ENCODE measurements around the gene SCIN.
"Not testable (repeated sequence)": the region's sequence is repeated elsewhere in the genome, so short reads cannot be mapped to it uniquely, and the experiment has no call there.

Gene SCIN

GRCh38 chr7:12642508-12642907, 72.0 kb downstream of the SCIN start:
- Mint-ChIP-seq H3K27me3 (ENCODE audit: low read depth) (peaks cover 3% of the 10 kb centered on the region), H3K9me3 (no peaks in the 10 kb centered on the region), H3K27ac (no peak overlapping the region), H3K4me1 (ENCODE audit: low read depth) (peaks cover 6% of the 10 kb centered on the region), H3K4me3 (no peak overlapping the region), H3K36me3 (ENCODE audit: low read depth) (no peaks in the 10 kb centered on the region)

GRCh38 chr7:12643001-12643643, 72.6 kb downstream of the SCIN start:
- Mint-ChIP-seq H3K4me3 (no peak overlapping the region), H3K27me3 (ENCODE audit: low read depth) (peaks cover 3% of the 10 kb centered on the region), H3K4me1 (ENCODE audit: low read depth) (peaks cover 3% of the 10 kb centered on the region), H3K27ac (no peak overlapping the region), H3K36me3 (ENCODE audit: low read depth) (no peaks in the 10 kb centered on the region), H3K9me3 (no peaks in the 10 kb centered on the region)

GRCh38 chr7:12643644-12644043, 73.1 kb downstream of the SCIN start:
- H3K4me1 Mint-ChIP-seq (ENCODE audit: low read depth): peaks cover 2% of the 10 kb centered on the region
- peaks cover 3% of the 10 kb centered on the region for H3K27me3 Mint-ChIP-seq (ENCODE audit: low read depth)
- no peaks in the 10 kb centered on the region for H3K9me3 Mint-ChIP-seq
- H3K27ac Mint-ChIP-seq: no peak overlapping the region
- H3K36me3 Mint-ChIP-seq (ENCODE audit: low read depth): no peaks in the 10 kb centered on the region
- no peak overlapping the region for H3K4me3 Mint-ChIP-seq

GRCh38 chr7:12645212-12645611, 74.7 kb downstream of the SCIN start:
- not testable (repeated sequence) for H3K36me3 Mint-ChIP-seq (ENCODE audit: low read depth); H3K4me3 Mint-ChIP-seq; H3K9me3 Mint-ChIP-seq; H3K27me3 Mint-ChIP-seq (ENCODE audit: low read depth); H3K27ac Mint-ChIP-seq; H3K4me1 Mint-ChIP-seq (ENCODE audit: low read depth)

- Mint-ChIP-seq H3K4me3 (no peak overlapping the region), H3K36me3 (ENCODE audit: low read depth) (no peaks in the 10 kb centered on the region), H3K27me3 (ENCODE audit: low read depth) (no peaks in the 10 kb centered on the region), H3K4me1 (ENCODE audit: low read depth) (no peaks in the 10 kb centered on the region), H3K9me3 (no peaks in the 10 kb centered on the region), H3K27ac (no peak overlapping the region)
Measured at GRCh38 chr7:12646139-12646538, 75.6 kb downstream of the SCIN start.

- H3K4me1 Mint-ChIP-seq (ENCODE audit: low read depth): no peaks in the 10 kb centered on the region
Measured at GRCh38 chr7:12647364-12648219, 77.1 kb downstream of the SCIN start.

GRCh38 chr7:12648704-12649261, 78.3 kb downstream of the SCIN start:
- no peaks in the 10 kb centered on the region for H3K36me3 Mint-ChIP-seq (ENCODE audit: low read depth)
- H3K27ac Mint-ChIP-seq: no peak overlapping the region
- no peaks in the 10 kb centered on the region for H3K27me3 Mint-ChIP-seq (ENCODE audit: low read depth)
- no peak overlapping the region for H3K4me3 Mint-ChIP-seq
- H3K4me1 Mint-ChIP-seq (ENCODE audit: low read depth): no peaks in the 10 kb centered on the region
- H3K9me3 Mint-ChIP-seq: no peaks in the 10 kb centered on the region

More at GRCh38 chr7:12647364-12648219, 77.1 kb downstream of the SCIN start:
- Mint-ChIP-seq H3K9me3 (no peaks in the 10 kb centered on the region), H3K27me3 (ENCODE audit: low read depth) (no peaks in the 10 kb centered on the region), H3K4me3 (no peak overlapping the region), H3K36me3 (ENCODE audit: low read depth) (no peaks in the 10 kb centered on the region), H3K27ac (no peak overlapping the region)

GRCh38 chr7:12649348-12649747, 78.8 kb downstream of the SCIN start:
- H3K4me3 Mint-ChIP-seq: no peak overlapping the region
- no peaks in the 10 kb centered on the region for H3K27me3 Mint-ChIP-seq (ENCODE audit: low read depth)
- no peaks in the 10 kb centered on the region for H3K4me1 Mint-ChIP-seq (ENCODE audit: low read depth)
- H3K9me3 Mint-ChIP-seq: no peaks in the 10 kb centered on the region
- H3K36me3 Mint-ChIP-seq (ENCODE audit: low read depth): no peaks in the 10 kb centered on the region
- no peak overlapping the region for H3K27ac Mint-ChIP-seq

- Mint-ChIP-seq H3K36me3 (ENCODE audit: low read depth) (no peaks in the 10 kb centered on the region), H3K9me3 (no peaks in the 10 kb centered on the region), H3K27ac (no peak overlapping the region), H3K27me3 (ENCODE audit: low read depth) (no peaks in the 10 kb centered on the region), H3K4me3 (no peak overlapping the region), H3K4me1 (ENCODE audit: low read depth) (no peaks in the 10 kb centered on the region)
Measured at GRCh38 chr7:12650080-12650479, 79.6 kb downstream of the SCIN start.

GRCh38 chr7:12653110-12653509, 82.6 kb downstream of the SCIN start:
- no peaks in the 10 kb centered on the region for H3K27me3 Mint-ChIP-seq (ENCODE audit: low read depth)
- no peaks in the 10 kb centered on the region for H3K36me3 Mint-ChIP-seq (ENCODE audit: low read depth)
- H3K4me3 Mint-ChIP-seq: no peak overlapping the region

GRCh38 chr7:12653518-12653917, 83.0 kb downstream of the SCIN start:
- Mint-ChIP-seq H3K27ac (no peak overlapping the region), H3K36me3 (ENCODE audit: low read depth) (no peaks in the 10 kb centered on the region)

More at GRCh38 chr7:12653110-12653509, 82.6 kb downstream of the SCIN start:
- H3K27ac Mint-ChIP-seq: no peak overlapping the region
- no peaks in the 10 kb centered on the region for H3K9me3 Mint-ChIP-seq
- H3K4me1 Mint-ChIP-seq (ENCODE audit: low read depth): no peaks in the 10 kb centered on the region

GRCh38 chr7:12655161-12655560, 84.6 kb downstream of the SCIN start:
- Mint-ChIP-seq H3K9me3 (no peaks in the 10 kb centered on the region), H3K4me1 (ENCODE audit: low read depth) (no peaks in the 10 kb centered on the region), H3K27ac (no peak overlapping the region), H3K27me3 (ENCODE audit: low read depth) (no peaks in the 10 kb centered on the region), H3K36me3 (ENCODE audit: low read depth) (no peaks in the 10 kb centered on the region), H3K4me3 (no peak overlapping the region)

More at GRCh38 chr7:12653518-12653917, 83.0 kb downstream of the SCIN start:
- Mint-ChIP-seq H3K27me3 (ENCODE audit: low read depth) (no peaks in the 10 kb centered on the region), H3K4me3 (no peak overlapping the region), H3K9me3 (no peaks in the 10 kb centered on the region), H3K4me1 (ENCODE audit: low read depth) (no peaks in the 10 kb centered on the region)

GRCh38 chr7:12660423-12660822, 89.9 kb downstream of the SCIN start:
- H3K27me3 Mint-ChIP-seq (ENCODE audit: low read depth); H3K4me1 Mint-ChIP-seq (ENCODE audit: low read depth); H3K9me3 Mint-ChIP-seq; H3K27ac Mint-ChIP-seq; H3K4me3 Mint-ChIP-seq; H3K36me3 Mint-ChIP-seq (ENCODE audit: low read depth): not testable (repeated sequence)

- not testable (repeated sequence) for H3K27ac Mint-ChIP-seq; H3K27me3 Mint-ChIP-seq (ENCODE audit: low read depth); H3K9me3 Mint-ChIP-seq; H3K4me3 Mint-ChIP-seq; H3K4me1 Mint-ChIP-seq (ENCODE audit: low read depth); H3K36me3 Mint-ChIP-seq (ENCODE audit: low read depth)
Measured at GRCh38 chr7:12660986-12661385, 90.5 kb downstream of the SCIN start.

GRCh38 chr7:12661581-12661980, 91.1 kb downstream of the SCIN start:
- no peaks in the 10 kb centered on the region for H3K9me3 Mint-ChIP-seq
- H3K4me1 Mint-ChIP-seq (ENCODE audit: low read depth): no peaks in the 10 kb centered on the region
- H3K27ac Mint-ChIP-seq: no peak overlapping the region
- no peak overlapping the region for H3K4me3 Mint-ChIP-seq
- no peaks in the 10 kb centered on the region for H3K36me3 Mint-ChIP-seq (ENCODE audit: low read depth)
- no peaks in the 10 kb centered on the region for H3K27me3 Mint-ChIP-seq (ENCODE audit: low read depth)

All from T-helper 1 cell treated with Interleukin-12 subunit alpha and Interleukin-12 subunit beta and Interleukin-4 antibody, amounts not matched to agents 30 μg/mL and 1 μg/mL, for 36 hours (primary cell).